HCT116 (cell line): ENCODE measurements around the gene TSPAN5. TPM values are rescaled to one million over a fixed set of nuclear protein-coding genes. Genes with fewer than 3 reads are reported as not detected.

ENCODE experiments used
- ATAC-seq: fragments of 200-7000 bp; cut with Tn5 transposase; 2 replicates; pipeline ENCODE4 v1.9.1; 2020; ENCODE audit warnings: mild to moderate bottlenecking, moderate library complexity
- BruUV-seq: library from RNA; stranded (reverse); fragments of 400-500 nt; replicated peaks from 2 replicates; lab custom pipeline; 2021; lab: Mats Ljungman, UMichigan
- CTCF ChIA-PET: fragments of 300-600 bp; sonication (Branson Sonifier 250); formaldehyde crosslinking; loops from one replicate; lab custom pipeline; 2021; ENCODE audit warnings: antibody characterized with exemption; lab: Charles Lee
- POLR2A ChIA-PET: fragments of 300-600, 350-600 bp; sonication (Branson Sonifier 250); formaldehyde crosslinking; loops from one replicate; lab custom pipeline; 2021; ENCODE audit warnings: antibody characterized with exemption; lab: Charles Lee
- RAD21 ChIA-PET, 2 experiments: fragments of 300-600 bp; sonication (Branson Sonifier 250); formaldehyde crosslinking; loops; one replicate each; lab custom pipeline; 2023; ENCODE audit warnings: low total read pairs in 2 of 2; ENCODE audit not compliant: uncharacterized antibody in 2 of 2, unreplicated experiment in 2 of 2, low non-redundant PET in 1 of 2; lab: Charles Lee
- DNase-seq: peaks from one replicate; pipeline ENCODE4 v3.0.0-alpha.2; 2010; ENCODE audit warnings: low read depth, low spot score
- H2AFZ ChIP-seq: fragments of 200-600 bp; shearing (Covaris generic), sonication (generic); 2 replicates; pipeline ENCODE4 v1.6.1; 2017; ENCODE audit warnings: low read depth, mixed run types, mixed read lengths, antibody characterized with exemption, low read length; ENCODE audit not compliant: poor library complexity, severe bottlenecking
- H3K27ac ChIP-seq: 2 replicates; pipeline ENCODE4 v1.5.1; 2012; ENCODE audit warnings: low read depth, low read length
- H3K27me3 ChIP-seq: fragments of 200-600 bp; sonication (generic); 2 replicates; pipeline ENCODE4 v1.6.1; 2016; ENCODE audit warnings: mixed run types, low read length, mixed read lengths; ENCODE audit not compliant: insufficient read depth
- H3K36me3 ChIP-seq, 2 experiments: fragments of 200-500 bp in 1 of 2; fragments of 200-600 bp in 1 of 2; sonication (Bioruptor generic) in 1 of 2; sonication (generic) in 1 of 2; 2 replicates each; pipeline versions ENCODE4 v1.5.1 to v1.6.1; 2014 to 2016; ENCODE audit warnings: low read length in 2 of 2, inconsistent platforms in 1 of 2, mixed read lengths in 1 of 2, mixed run types in 1 of 2; ENCODE audit not compliant: insufficient read depth in 2 of 2, control insufficient read depth in 1 of 2
- H3K4me1 ChIP-seq, 2 experiments: fragments of 200-600 bp in 1 of 2; sonication (generic) in 1 of 2; 2 replicates each; pipeline versions ENCODE4 v1.5.1 to v1.6.1; 2012 to 2017; ENCODE audit warnings: low read length in 2 of 2, inconsistent platforms in 1 of 2, mild to moderate bottlenecking in 1 of 2, mixed read lengths in 1 of 2, mixed run types in 1 of 2, moderate library complexity in 1 of 2; ENCODE audit not compliant: insufficient read depth in 2 of 2, control insufficient read depth in 1 of 2
- H3K4me2 ChIP-seq: fragments of 200-600 bp; sonication (generic); 2 replicates; pipeline ENCODE4 v1.6.1; 2017; ENCODE audit warnings: mixed run types, low read length, mixed read lengths
- H3K4me3 ChIP-seq, 2 experiments: fragments of 200-600 bp in 1 of 2; sonication (generic) in 1 of 2; replicated peaks in 1 of 2; 2 replicates each; pipeline ENCODE4 v1.5.1; 2011 to 2016; ENCODE audit warnings: low read length in 2 of 2, control low read depth in 1 of 2, low read depth in 1 of 2, mild to moderate bottlenecking in 1 of 2, mixed read lengths in 1 of 2, mixed run types in 1 of 2
- H3K79me2 ChIP-seq: fragments of 200-600 bp; sonication (generic); 2 replicates; pipeline ENCODE4 v1.6.1; 2017; ENCODE audit warnings: mild to moderate bottlenecking, mixed run types, low read length, moderate library complexity, mixed read lengths; ENCODE audit not compliant: insufficient read depth
- H3K9ac ChIP-seq: fragments of 200-600 bp; sonication (generic); 2 replicates; pipeline ENCODE4 v1.6.1; 2016; ENCODE audit warnings: low read length, mixed read lengths
- H3K9me2 ChIP-seq: fragments of 200-600 bp; sonication (generic), shearing (Covaris generic); 2 replicates; pipeline ENCODE4 v1.6.1; 2017; ENCODE audit warnings: mixed run types, mild to moderate bottlenecking, moderate library complexity; ENCODE audit not compliant: insufficient read depth
- H3K9me3 ChIP-seq, 2 experiments: fragments of 200-500 bp in 1 of 2; fragments of 200-600 bp in 1 of 2; sonication (Bioruptor generic) in 1 of 2; sonication (generic) in 1 of 2; 2 replicates each; pipeline ENCODE4 v1.6.1; 2014 to 2017; ENCODE audit warnings: low read length in 2 of 2, mixed read lengths in 2 of 2, inconsistent platforms in 1 of 2, low read depth in 1 of 2, mild to moderate bottlenecking in 1 of 2, mixed run types in 1 of 2, moderate library complexity in 1 of 2; ENCODE audit not compliant: control insufficient read depth in 1 of 2, insufficient read depth in 1 of 2
- H4K20me1 ChIP-seq: fragments of 200-600 bp; sonication (generic), shearing (Covaris generic); 2 replicates; pipeline ENCODE4 v1.6.1; 2017; ENCODE audit warnings: mixed run types, mild to moderate bottlenecking, moderate library complexity; ENCODE audit not compliant: insufficient read depth
- CBX3 ChIP-seq: IDR thresholded peaks from 2 replicates; pipeline ENCODE4 v1.6.1; 2012; ENCODE audit warnings: low read depth
- CTCF ChIP-seq, 3 experiments: fragments of 200-600 bp in 1 of 3; sonication (generic) in 1 of 3; IDR thresholded peaks in 2 of 3; conservative IDR thresholded peaks in 1 of 3; 2 replicates each; pipeline ENCODE4 v1.5.1; 2012 to 2017; ENCODE audit warnings: low read depth in 2 of 3, low read length in 2 of 3, antibody characterized with exemption in 1 of 3, borderline replicate concordance in 1 of 3, control low read depth in 1 of 3, mild to moderate bottlenecking in 1 of 3, mixed read lengths in 1 of 3, mixed run types in 1 of 3, moderate library complexity in 1 of 3; ENCODE audit not compliant: insufficient read depth in 1 of 3
- EGR1 ChIP-seq: IDR thresholded peaks from 2 replicates; pipeline ENCODE4 v1.6.1; 2012; ENCODE audit warnings: low read depth
- EZH2phosphoT487 ChIP-seq: fragments of 200-600 bp; IDR thresholded peaks from 2 replicates; pipeline ENCODE4 v1.6.1; 2018; ENCODE audit warnings: antibody characterized with exemption, borderline replicate concordance
- MAX ChIP-seq: IDR thresholded peaks from 2 replicates; pipeline ENCODE4 v1.6.1; 2012
- RAD21 ChIP-seq: IDR thresholded peaks from 2 replicates; pipeline ENCODE4 v1.6.1; 2012; ENCODE audit warnings: low read depth, mild to moderate bottlenecking
- SIN3A ChIP-seq: IDR thresholded peaks from 2 replicates; pipeline ENCODE4 v1.6.1; 2012; ENCODE audit warnings: low read depth
- SRF ChIP-seq: IDR thresholded peaks from 2 replicates; pipeline ENCODE4 v1.6.1; 2012; ENCODE audit warnings: low read depth
- YY1 ChIP-seq: IDR thresholded peaks from 2 replicates; pipeline ENCODE4 v1.6.1; 2011; ENCODE audit warnings: low read length, low read depth, moderate library complexity, mild to moderate bottlenecking; ENCODE audit not compliant: insufficient replicate concordance; ENCODE audit errors: extremely low read depth
- ZBTB33 ChIP-seq: IDR thresholded peaks from 2 replicates; pipeline ENCODE4 v1.6.1; 2011; ENCODE audit warnings: mild to moderate bottlenecking, low read length, moderate library complexity; ENCODE audit not compliant: insufficient replicate concordance; ENCODE audit errors: extremely low read depth
- ZFX ChIP-seq: fragments of 450-650 bp; IDR thresholded peaks from 2 replicates; pipeline ENCODE4 v1.6.1; 2017
- ZNF274 ChIP-seq: fragments of 200-500 bp; sonication (Bioruptor generic); IDR thresholded peaks from 2 replicates; pipeline ENCODE4 v1.6.1; 2014; ENCODE audit warnings: mild to moderate bottlenecking, low read depth, low read length, inconsistent platforms
- intact Hi-C: fragments of 100-400 bp; cut with micrococcal nuclease; formaldehyde crosslinking; loops from 2 replicates; pipeline ENCODE4 v1.10.0; 2022
- total RNA-seq: library from RNA; stranded (reverse); gene quantifications from one replicate; pipeline ENCODE4 v1.2.1, GENCODE V29; 2021; ENCODE audit not compliant: unreplicated experiment
- TF ChIP-seq, protein P1 (sequence below): IDR thresholded peaks from 2 replicates; pipeline ENCODE4 v1.6.1; 2012

TSPAN5 gene
- total RNA-seq, 1 experiment from 2014 or later, result 56.8 TPM

- no peak for TF ChIP-seq ZNF274
- peak; percentile 93 for TF ChIP-seq CBX3
- TF ChIP-seq ZFX, result no peak
Measured at GRCh38 chr4:98626350-98626749, 32.1 kb downstream of the TSPAN5 start (continued).

DNA sequence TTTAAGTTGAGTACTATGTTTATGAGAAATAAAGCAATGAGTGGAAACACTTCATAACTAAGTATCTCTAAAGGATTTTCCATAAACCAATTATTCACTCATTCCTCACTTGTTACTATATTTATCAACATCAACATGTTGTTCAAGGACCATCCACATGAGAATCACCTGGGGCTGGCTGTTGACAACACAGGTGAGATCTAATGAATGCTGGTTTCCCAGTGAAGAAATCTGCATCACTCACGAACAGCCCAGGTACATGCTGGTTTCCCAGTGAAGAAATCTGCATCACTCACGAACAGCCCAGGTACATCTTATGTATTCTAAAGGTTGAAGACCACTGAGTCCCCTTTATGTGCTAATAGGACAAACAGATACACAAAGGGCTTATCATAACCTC, 32.5 kb downstream of the TSPAN5 start:
- intact Hi-C loops, result loop anchor here (2.0 to 10.0 kb wide), 3 partner anchors 29 to 161 kb away; no protein-coding TSS in a partner anchor
- Histone ChIP-seq H3K36me3 (no peaks in the 10 kb centered on the region), H4K20me1 (no peaks in the 10 kb centered on the region), H3K9me3 (no peaks in the 10 kb centered on the region), H3K4me1 (peaks cover 74 to 95% of the 10 kb centered on the region in 2 experiments), H3K9me2 (no peaks in the 10 kb centered on the region), H3K4me2 (peak overlapping the region; percentile 76), H3K4me3 (peak overlapping the region in 1 of 2 experiments; percentile 37; a peak in 2 of 4 replicates), H3K79me2 (peaks cover 96% of the 10 kb centered on the region), H2AFZ (no peak overlapping the region), H3K27ac (peak overlapping the region; percentile 87), H3K9ac (peak overlapping the region; percentile 52), H3K27me3 (no peaks in the 10 kb centered on the region)
- ATAC-seq, result peak; percentile 52
- TSS peak; percentile 36 for BruUV-seq
- ChIA-PET RAD21 (no interaction called here), CTCF (no interaction called here), POLR2A (no interaction called here)
- DNase-seq, result peak; percentile 38
- no peak for TF ChIP-seq YY1
- TF ChIP-seq MAX, result no peak
- TF ChIP-seq ZBTB33, result no peak
- no peak for TF ChIP-seq EZH2phosphoT487
- TF ChIP-seq CBX3, result no peak
- TF ChIP-seq, protein P1, sequence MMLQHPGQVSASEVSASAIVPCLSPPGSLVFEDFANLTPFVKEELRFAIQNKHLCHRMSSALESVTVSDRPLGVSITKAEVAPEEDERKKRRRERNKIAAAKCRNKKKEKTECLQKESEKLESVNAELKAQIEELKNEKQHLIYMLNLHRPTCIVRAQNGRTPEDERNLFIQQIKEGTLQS, result no peak
- no peak for TF ChIP-seq ZFX
- no peak for TF ChIP-seq RAD21
- TF ChIP-seq EGR1, result no peak
- no peak for TF ChIP-seq CTCF (IDR thresholded peaks at IDR 0.05 in 2 of 3, conservative IDR thresholded peaks at IDR 0.05 in 1 of 3; ENCODE audit: borderline replicate concordance in 1 of 3, insufficient read depth in 1 of 3, low read depth in 2 of 3, low read length in 2 of 3)
- TF ChIP-seq SIN3A, result no peak
- no peak for TF ChIP-seq SRF
